ENCODE data around the gene CDKN1A.

Gene CDKN1A

GRCh38 chr6:36656441-36656840 lies 22.1 kb upstream of the CDKN1A start:
- no peak for DNase-seq

- DNase-seq, result no peak
Observed at GRCh38 chr6:36657271-36657670, 21.2 kb upstream of the CDKN1A start.

GRCh38 chr6:36657942-36658544 lies 20.5 kb upstream of the CDKN1A start:
- no peak for DNase-seq

GRCh38 chr6:36659271-36659670 lies 19.2 kb upstream of the CDKN1A start:
- DNase-seq, result no peak

GRCh38 chr6:36660771-36661471 lies 17.6 kb upstream of the CDKN1A start:
- no peak for DNase-seq

DNA sequence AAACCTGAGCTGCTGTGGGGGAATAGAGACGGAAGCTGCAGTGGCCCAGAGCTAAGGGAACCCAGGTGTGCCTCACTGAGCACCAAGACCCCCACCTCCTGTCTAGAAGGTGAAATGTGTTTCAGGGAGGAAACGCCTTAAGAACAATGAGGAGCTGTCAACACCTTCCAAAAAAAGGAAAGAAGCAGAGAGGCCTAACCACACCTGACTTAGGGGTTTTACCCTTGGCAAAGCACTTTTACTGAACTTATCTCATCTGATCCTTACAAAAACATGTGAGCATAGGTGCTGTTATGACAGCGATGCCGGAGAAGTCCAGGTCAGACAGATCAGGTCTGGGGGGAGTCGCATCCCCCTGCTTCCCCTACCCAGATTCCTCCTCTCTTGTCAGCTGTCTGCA lies 16.1 kb upstream of the CDKN1A start:
- no peak for DNase-seq

DNA sequence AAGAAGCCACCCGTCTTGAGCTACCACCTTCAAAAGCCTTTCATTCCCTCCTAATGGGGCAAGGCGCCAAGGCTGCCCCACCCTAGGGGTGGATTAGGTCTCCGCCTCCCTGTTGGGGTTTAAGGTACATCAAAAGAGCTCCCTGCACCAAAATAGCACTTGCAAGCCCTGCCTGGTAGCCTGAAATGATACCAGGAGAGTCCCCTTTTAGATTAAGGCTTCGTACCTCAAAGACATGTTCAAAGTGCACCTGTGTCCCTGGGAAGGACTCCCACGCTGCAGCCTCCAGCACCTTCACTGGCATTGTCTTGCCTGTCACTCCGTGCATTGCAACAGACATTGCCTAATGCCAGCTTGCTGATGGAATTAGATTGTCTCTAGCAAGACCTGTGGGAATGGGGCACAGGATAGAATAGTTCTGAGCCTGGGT lies 15.7 kb upstream of the CDKN1A start:
- DNase-seq, result no peak

DNA sequence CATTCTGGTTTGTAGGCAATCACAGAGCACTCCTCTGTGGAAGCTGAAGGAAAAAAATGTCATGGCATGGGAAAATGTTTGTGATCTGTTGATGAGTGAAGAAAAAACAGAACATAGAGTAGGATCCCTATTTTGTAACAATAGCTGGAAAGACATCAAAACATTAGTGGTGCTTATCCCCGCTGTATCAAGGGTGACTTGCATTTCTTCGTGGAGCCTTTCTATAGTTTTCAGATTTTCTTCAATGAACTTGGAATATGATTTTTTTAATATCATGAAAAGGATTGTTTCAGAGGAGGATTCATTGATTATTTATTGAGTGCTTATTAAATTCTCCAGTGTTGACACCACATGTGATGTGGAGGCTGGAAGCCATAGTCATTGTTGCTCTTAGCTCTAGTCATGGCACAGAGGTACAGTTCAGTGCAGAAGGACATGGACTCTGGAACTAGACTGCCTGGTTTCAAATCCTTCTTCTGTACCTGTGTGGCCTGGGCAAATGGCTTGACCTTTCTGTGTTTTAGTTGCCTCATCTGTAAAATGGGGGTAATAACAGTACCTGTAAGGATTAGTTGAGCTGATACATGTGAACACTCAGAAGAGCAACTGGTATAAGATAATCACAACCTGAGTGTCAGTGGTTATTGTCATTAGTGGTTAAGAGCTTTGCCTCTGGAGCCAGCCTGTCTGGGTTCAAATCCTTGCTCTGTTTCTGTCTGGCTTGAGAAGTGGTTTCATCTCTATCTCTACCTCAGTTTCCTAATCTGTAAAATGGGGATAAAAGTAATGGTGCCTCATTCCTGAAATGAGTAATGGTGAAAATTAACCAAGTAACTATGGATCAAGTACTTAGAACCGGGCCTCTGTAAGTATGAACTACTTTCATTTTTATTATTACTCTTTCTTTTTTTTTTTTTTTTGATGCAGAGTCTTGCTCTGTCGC lies 14.7 kb upstream of the CDKN1A start:
- DNase-seq, result no peak

DNA sequence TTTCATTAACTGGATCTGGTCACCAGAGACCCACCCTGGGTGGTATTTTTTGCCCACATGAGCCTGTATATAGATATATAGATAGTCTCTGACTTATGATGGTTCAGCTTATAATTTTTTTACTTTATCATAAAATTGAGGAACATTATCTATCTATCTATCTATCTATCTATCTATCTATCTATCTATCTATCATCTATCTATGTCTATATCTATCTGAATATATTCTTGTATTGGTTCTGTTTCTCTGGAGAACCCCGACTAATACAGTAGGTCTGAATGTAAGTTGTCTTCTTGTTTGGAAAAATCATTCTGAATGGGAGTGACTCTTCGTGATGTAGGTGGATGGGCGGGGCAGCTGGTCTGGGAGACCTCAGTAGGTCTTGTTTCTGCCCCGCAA lies 13.3 kb upstream of the CDKN1A start:
- DNase-seq, result no peak

DNA sequence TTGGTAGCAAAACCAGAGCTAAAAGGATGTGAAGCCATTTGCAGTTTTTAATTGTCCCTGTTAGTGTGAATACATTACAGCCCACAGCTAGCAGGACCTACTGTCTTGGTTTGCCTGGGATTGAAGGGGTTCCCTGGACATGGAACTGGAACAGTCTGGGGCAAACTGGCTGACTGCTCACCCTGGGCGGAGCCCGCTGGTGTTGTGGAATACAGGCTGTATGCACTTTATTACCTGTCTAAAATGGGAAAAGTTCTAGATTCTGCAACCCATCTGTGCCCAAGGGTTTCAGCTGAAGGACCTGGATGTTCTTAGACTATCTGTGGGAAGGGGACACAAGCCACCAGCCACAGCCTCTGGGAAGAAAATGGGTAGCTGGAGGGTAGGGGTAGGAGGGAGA lies 12.2 kb upstream of the CDKN1A start:
- no peak for DNase-seq

DNA sequence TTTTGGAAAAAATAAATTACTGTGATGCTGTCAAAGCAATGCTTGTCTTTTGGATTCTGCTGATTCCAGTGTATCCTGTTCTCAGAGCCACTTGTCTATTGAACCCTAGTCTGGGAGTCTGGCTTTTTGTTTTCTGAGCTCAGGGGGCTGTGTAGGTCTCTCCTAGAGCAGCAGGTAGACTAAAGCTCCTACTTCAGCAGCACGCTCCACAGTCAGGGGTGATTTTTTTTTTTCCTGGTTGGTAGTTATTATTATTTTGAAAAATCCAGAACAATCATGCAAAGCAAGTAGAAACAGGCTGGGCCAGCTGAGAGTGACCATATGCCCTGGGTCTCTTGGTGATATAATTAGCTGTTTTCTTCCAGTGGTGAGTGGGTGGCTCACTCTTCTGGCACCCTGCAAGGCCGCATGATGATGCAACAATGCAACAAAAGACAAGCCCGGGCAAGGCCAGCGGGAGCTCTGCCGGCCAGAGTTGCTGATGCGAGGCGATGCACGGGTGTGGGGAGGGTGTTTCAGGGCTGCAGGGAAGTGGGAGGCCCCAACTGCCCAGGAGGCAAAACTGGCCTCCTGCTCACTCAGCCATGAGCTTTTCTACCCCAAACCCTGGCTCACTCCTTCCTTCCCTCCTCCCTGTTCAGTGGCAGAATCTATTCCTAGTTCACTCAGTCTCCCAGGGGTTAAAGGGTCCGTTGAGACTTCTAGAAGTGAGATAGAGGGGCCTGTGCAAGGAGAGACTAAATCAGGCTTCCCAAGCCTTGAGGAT lies 11.5 kb upstream of the CDKN1A start:
- no peak for DNase-seq

GRCh38 chr6:36668591-36668990 lies 9.9 kb upstream of the CDKN1A start:
- DNase-seq, result no peak

DNA sequence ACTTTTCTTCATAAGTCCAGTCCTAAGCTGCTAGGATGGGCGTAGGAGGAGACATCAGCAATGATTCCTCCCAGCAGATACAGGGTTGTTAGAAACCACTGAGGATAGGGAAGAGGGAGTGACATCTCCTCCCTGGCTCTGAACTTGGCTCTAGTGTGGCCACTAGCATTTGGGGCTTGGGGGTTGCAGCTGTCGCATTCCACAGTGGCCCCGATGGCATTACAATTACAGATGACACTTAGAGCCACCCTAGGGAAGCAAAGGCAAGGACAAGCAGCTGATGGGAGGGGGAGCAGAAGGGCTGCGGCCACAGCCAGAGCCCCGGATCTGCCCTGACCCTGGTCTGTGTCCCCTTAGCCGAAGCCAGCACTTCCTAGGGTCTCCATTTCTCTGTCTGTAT lies 9.5 kb upstream of the CDKN1A start:
- DNase-seq, result no peak

DNA sequence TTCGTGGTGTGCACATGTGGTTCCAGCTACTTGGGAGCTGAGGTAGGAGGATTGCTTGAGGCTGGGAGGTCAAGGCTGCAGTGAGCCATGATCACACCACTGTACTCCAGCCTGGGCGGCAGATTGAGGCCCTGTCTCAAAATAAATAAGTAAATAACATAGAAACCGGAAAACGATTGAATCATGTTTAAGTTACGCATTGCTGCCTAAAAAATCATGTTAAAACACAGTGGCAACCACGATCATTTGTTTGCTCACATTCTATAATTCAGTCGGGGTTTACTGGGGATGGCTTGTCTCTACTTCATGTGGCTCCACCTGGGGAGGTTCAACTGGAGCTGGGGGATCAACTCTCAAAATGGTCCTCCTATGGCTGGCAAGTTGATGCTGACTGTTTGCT lies 8.2 kb upstream of the CDKN1A start:
- no peak for DNase-seq

DNA sequence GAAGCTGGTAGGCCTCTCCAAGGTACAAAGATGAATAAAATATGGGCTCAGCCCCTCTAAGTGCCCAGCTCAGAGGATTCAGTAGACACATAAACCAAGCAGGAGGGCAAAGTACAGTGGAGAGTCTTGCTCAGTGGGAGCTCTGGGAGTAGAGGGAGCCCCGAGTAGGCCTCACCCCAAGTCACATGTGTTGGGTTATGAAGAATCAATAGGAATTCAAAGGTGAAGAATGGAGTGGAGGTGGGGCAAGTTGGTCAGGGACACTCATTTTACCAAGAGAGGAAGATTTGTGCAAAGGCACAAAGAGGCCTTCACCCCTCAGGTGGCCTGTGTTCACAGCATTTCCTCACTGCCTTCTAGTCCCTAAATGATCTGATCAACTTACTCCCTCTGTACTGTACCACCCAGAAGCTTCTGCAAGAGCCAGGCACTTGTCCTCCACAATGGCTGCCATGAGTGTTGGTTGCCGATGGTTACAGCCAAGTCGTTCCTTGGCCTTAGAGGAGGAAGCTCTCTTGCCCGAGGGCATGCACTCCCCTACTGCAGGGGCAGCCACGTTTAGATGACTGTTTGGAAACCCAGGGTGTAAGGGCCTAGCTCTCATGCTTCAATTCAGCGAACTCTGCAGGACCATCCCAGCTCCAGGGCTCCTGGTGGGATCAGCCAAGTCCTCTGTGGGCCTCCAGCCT lies 6.7 kb upstream of the CDKN1A start:
- no peak for DNase-seq

GRCh38 chr6:36673882-36674281 lies 4.6 kb upstream of the CDKN1A start:
- DNase-seq, result no peak

GRCh38 chr6:36674942-36675341 lies 3.6 kb upstream of the CDKN1A start:
- DNase-seq, result no peak

GRCh38 chr6:36676141-36677058 lies 2.1 kb upstream of the CDKN1A start:
- DNase-seq, result no peak

DNA sequence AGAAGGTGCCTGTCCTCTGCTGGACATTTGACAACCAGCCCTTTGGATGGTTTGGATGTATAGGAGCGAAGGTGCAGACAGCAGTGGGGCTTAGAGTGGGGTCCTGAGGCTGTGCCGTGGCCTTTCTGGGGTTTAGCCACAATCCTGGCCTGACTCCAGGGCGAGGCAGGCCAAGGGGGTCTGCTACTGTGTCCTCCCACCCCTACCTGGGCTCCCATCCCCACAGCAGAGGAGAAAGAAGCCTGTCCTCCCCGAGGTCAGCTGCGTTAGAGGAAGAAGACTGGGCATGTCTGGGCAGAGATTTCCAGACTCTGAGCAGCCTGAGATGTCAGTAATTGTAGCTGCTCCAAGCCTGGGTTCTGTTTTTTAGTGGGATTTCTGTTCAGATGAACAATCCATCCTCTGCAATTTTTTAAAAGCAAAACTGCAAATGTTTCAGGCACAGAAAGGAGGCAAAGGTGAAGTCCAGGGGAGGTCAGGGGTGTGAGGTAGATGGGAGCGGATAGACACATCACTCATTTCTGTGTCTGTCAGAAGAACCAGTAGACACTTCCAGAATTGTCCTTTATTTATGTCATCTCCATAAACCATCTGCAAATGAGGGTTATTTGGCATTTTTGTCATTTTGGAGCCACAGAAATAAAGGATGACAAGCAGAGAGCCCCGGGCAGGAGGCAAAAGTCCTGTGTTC lies 1.3 kb upstream of the CDKN1A start:
- DNase-seq, result no peak

GRCh38 chr6:36677753-36678487 lies 594 bp upstream of the CDKN1A start:
- DNase-seq, result no peak
